ENCODE measurements around the gene SYNJ1. TPM values are rescaled to one million over a fixed set of nuclear protein-coding genes. Genes with fewer than 3 reads are reported as not detected.

Gene SYNJ1
- total RNA-seq, 1 experiment from 2014 or later: 4.2 TPM

- Mint-ChIP-seq H3K27me3 (ENCODE audit: low read depth) (no peaks in the 10 kb centered on the region), H3K4me3 (no peak overlapping the region), H3K9me3 (no peaks in the 10 kb centered on the region), H3K4me1 (no peaks in the 10 kb centered on the region), H3K36me3 (peaks cover 75% of the 10 kb centered on the region), H3K27ac (no peak overlapping the region)
- DNase-seq (ENCODE audit: low spot score) (no peak), ATAC-seq (no peak)
- ChIA-PET CTCF (no interaction called here), POLR2A (no interaction called here)
- TF ChIP-seq, protein P1, sequence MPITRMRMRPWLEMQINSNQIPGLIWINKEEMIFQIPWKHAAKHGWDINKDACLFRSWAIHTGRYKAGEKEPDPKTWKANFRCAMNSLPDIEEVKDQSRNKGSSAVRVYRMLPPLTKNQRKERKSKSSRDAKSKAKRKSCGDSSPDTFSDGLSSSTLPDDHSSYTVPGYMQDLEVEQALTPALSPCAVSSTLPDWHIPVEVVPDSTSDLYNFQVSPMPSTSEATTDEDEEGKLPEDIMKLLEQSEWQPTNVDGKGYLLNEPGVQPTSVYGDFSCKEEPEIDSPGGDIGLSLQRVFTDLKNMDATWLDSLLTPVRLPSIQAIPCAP (CRISPR knock-in tag; IDR thresholded peaks at IDR 0.05): no peak
- TF ChIP-seq, protein P2, sequence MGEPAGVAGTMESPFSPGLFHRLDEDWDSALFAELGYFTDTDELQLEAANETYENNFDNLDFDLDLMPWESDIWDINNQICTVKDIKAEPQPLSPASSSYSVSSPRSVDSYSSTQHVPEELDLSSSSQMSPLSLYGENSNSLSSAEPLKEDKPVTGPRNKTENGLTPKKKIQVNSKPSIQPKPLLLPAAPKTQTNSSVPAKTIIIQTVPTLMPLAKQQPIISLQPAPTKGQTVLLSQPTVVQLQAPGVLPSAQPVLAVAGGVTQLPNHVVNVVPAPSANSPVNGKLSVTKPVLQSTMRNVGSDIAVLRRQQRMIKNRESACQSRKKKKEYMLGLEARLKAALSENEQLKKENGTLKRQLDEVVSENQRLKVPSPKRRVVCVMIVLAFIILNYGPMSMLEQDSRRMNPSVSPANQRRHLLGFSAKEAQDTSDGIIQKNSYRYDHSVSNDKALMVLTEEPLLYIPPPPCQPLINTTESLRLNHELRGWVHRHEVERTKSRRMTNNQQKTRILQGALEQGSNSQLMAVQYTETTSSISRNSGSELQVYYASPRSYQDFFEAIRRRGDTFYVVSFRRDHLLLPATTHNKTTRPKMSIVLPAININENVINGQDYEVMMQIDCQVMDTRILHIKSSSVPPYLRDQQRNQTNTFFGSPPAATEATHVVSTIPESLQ (CRISPR knock-in tag; IDR thresholded peaks at IDR 0.05): no peak
- TF ChIP-seq MXD4 (CRISPR knock-in tag; IDR thresholded peaks at IDR 0.05; ENCODE audit: borderline replicate concordance) (no peak), MAX (CRISPR knock-in tag; IDR thresholded peaks at IDR 0.05) (no peak), ARID4B (CRISPR knock-in tag; IDR thresholded peaks at IDR 0.05; ENCODE audit: borderline replicate concordance) (no peak), ESRRA (CRISPR knock-in tag; IDR thresholded peaks at IDR 0.05; ENCODE audit: borderline replicate concordance) (no peak), ZNF396 (CRISPR knock-in tag; IDR thresholded peaks at IDR 0.05; ENCODE audit: borderline replicate concordance) (no peak), NFE2L1 (CRISPR knock-in tag; IDR thresholded peaks at IDR 0.05) (no peak)
These were observed 14.6 kb upstream of the SYNJ1 start for GRCh38 chr21:32742396-32742795.

DNA sequence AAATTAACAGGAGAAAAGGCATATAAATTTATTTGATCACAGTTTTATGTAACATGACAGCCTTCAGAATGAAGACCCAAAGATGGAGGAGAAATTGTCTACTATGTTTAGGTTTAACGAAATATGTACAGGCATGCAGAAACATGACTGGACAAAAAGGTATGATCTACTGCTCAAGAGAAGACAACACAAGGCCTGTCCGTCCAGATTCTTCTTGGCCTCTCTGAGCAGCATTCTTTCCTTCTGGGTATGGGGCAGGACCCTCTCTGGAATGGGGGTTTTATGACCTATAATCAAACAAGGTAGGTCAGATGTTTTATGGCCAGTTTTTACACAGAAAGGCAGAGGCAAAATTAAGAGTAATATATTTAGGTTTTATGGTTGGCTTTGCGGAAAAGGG is 13.5 kb upstream of the SYNJ1 start:
- Mint-ChIP-seq H3K27me3 (ENCODE audit: low read depth) (no peaks in the 10 kb centered on the region), H3K36me3 (peaks cover 67% of the 10 kb centered on the region), H3K27ac (no peak overlapping the region), H3K9me3 (no peaks in the 10 kb centered on the region), H3K4me1 (peaks cover under 1% of the 10 kb centered on the region; the same call in 1 of the 2 replicates), H3K4me3 (no peak overlapping the region)
- POLR2A ChIA-PET: no interaction called here
- DNase-seq (ENCODE audit: low spot score) (no peak), ATAC-seq (no peak)
- CTCF ChIA-PET: no interaction called here
- no peak for TF ChIP-seq SOX15 (CRISPR knock-in tag; IDR thresholded peaks at IDR 0.05)
- TF ChIP-seq, protein P3, sequence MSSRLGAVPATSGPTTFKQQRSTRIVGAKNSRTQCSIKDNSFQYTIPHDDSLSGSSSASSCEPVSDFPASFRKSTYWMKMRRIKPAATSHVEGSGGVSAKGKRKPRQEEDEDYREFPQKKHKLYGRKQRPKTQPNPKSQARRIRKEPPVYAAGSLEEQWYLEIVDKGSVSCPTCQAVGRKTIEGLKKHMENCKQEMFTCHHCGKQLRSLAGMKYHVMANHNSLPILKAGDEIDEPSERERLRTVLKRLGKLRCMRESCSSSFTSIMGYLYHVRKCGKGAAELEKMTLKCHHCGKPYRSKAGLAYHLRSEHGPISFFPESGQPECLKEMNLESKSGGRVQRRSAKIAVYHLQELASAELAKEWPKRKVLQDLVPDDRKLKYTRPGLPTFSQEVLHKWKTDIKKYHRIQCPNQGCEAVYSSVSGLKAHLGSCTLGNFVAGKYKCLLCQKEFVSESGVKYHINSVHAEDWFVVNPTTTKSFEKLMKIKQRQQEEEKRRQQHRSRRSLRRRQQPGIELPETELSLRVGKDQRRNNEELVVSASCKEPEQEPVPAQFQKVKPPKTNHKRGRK (CRISPR knock-in tag; IDR thresholded peaks at IDR 0.05; ENCODE audit: borderline replicate concordance): no peak
- TF ChIP-seq, protein P4, sequence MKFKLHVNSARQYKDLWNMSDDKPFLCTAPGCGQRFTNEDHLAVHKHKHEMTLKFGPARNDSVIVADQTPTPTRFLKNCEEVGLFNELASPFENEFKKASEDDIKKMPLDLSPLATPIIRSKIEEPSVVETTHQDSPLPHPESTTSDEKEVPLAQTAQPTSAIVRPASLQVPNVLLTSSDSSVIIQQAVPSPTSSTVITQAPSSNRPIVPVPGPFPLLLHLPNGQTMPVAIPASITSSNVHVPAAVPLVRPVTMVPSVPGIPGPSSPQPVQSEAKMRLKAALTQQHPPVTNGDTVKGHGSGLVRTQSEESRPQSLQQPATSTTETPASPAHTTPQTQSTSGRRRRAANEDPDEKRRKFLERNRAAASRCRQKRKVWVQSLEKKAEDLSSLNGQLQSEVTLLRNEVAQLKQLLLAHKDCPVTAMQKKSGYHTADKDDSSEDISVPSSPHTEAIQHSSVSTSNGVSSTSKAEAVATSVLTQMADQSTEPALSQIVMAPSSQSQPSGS (CRISPR knock-in tag; IDR thresholded peaks at IDR 0.05; ENCODE audit: borderline replicate concordance, low read depth): no peak
- no peak for TF ChIP-seq E2F4 (CRISPR knock-in tag; IDR thresholded peaks at IDR 0.05; ENCODE audit: borderline replicate concordance, low read depth)
- TF ChIP-seq IRF2 (CRISPR knock-in tag; IDR thresholded peaks at IDR 0.05; ENCODE audit: borderline replicate concordance, low read depth): no peak
- TF ChIP-seq NR2C2 (CRISPR knock-in tag; IDR thresholded peaks at IDR 0.05): no peak
- TF ChIP-seq, protein P5, sequence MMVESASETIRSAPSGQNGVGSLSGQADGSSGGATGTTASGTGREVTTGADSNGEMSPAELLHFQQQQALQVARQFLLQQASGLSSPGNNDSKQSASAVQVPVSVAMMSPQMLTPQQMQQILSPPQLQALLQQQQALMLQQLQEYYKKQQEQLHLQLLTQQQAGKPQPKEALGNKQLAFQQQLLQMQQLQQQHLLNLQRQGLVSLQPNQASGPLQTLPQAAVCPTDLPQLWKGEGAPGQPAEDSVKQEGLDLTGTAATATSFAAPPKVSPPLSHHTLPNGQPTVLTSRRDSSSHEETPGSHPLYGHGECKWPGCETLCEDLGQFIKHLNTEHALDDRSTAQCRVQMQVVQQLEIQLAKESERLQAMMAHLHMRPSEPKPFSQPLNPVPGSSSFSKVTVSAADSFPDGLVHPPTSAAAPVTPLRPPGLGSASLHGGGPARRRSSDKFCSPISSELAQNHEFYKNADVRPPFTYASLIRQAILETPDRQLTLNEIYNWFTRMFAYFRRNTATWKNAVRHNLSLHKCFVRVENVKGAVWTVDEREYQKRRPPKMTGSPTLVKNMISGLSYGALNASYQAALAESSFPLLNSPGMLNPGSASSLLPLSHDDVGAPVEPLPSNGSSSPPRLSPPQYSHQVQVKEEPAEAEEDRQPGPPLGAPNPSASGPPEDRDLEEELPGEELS (CRISPR knock-in tag; IDR thresholded peaks at IDR 0.05): no peak
- TF ChIP-seq, protein P6, sequence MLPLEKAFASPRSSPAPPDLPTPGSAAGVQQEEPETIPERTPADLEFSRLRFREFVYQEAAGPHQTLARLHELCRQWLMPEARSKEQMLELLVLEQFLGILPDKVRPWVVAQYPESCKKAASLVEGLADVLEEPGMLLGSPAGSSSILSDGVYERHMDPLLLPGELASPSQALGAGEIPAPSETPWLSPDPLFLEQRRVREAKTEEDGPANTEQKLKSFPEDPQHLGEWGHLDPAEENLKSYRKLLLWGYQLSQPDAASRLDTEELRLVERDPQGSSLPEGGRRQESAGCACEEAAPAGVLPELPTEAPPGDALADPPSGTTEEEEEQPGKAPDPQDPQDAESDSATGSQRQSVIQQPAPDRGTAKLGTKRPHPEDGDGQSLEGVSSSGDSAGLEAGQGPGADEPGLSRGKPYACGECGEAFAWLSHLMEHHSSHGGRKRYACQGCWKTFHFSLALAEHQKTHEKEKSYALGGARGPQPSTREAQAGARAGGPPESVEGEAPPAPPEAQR (CRISPR knock-in tag; IDR thresholded peaks at IDR 0.05): no peak
- no peak for TF ChIP-seq ZNF263 (CRISPR knock-in tag; IDR thresholded peaks at IDR 0.05; ENCODE audit: low read depth)
- TF ChIP-seq ZNF396 (CRISPR knock-in tag; IDR thresholded peaks at IDR 0.05; ENCODE audit: borderline replicate concordance): no peak
- no peak for TF ChIP-seq ETV6 (CRISPR knock-in tag; IDR thresholded peaks at IDR 0.05)
- no peak for TF ChIP-seq TEAD4 (CRISPR knock-in tag; IDR thresholded peaks at IDR 0.05)
- TF ChIP-seq GRHL2 (CRISPR knock-in tag; IDR thresholded peaks at IDR 0.05; ENCODE audit: insufficient replicate concordance, severe bottlenecking): no peak
